Lower lobe of right lung (tissue), 2 donors: ENCODE results near the gene CACNA1C. TPM values are rescaled to one million over a fixed set of nuclear protein-coding genes. Genes with fewer than 3 reads are reported as not detected.

ENCODE experiments used
- ATAC-seq, 2 donors: fragments of 200-7000 bp; cut with Tn5 transposase; one replicate each; pipeline ENCODE4 v1.9.1; 2020 to 2022; ENCODE audit warnings: mild to moderate bottlenecking in 2 of 2, moderate library complexity in 2 of 2
- DNase-seq: peaks from one replicate; pipeline ENCODE4 v3.0.0-alpha.2; 2020
- H3K27ac ChIP-seq: fragments of 200-600 bp; one replicate; pipeline ENCODE4 v1.8.0; 2022
- H3K27me3 ChIP-seq: fragments of 200-600 bp; one replicate; pipeline ENCODE4 v1.8.0; 2022; ENCODE audit warnings: low read depth
- H3K36me3 ChIP-seq: fragments of 200-600 bp; one replicate; pipeline ENCODE4 v1.8.0; 2022; ENCODE audit warnings: mild to moderate bottlenecking
- H3K4me1 ChIP-seq: fragments of 200-600 bp; one replicate; pipeline ENCODE4 v1.8.0; 2022
- H3K4me3 ChIP-seq: fragments of 200-600 bp; one replicate; pipeline ENCODE4 v1.8.0; 2022; ENCODE audit warnings: mild to moderate bottlenecking
- H3K9me3 ChIP-seq: fragments of 200-600 bp; one replicate; pipeline ENCODE4 v1.8.0; 2022
- CTCF ChIP-seq: fragments of 200-600 bp; IDR thresholded peaks from one replicate; pipeline ENCODE4 v1.8.0; 2022; ENCODE audit warnings: antibody characterized with exemption, mild to moderate bottlenecking
- intact Hi-C: fragments of 100-400 bp; cut with DNase I; formaldehyde crosslinking; loops from one replicate; pipeline ENCODE4 v1.11.0; 2022
- total RNA-seq: library from RNA; stranded (reverse); fragmentation: NEBNext Ultra II Directional; extraction: Animal tissue kit (Norgen Biotek cat#: 25700); gene quantifications from one replicate; pipeline ENCODE4 v1.2.1, GENCODE V29; 2021
- donor health status: DM: no; HTN: yes; CAD: no; lungs with severe emphysema.

The CACNA1C gene
- total RNA-seq, 1 donor from 2014 or later = 8.4 TPM

GRCh38 chr12:2161473-2161872 is 108.7 kb downstream of the CACNA1C start:
- intact Hi-C loops = no loop called here
- Histone ChIP-seq H3K4me3 (no peak overlapping the region), H3K27me3 (no peaks in the 10 kb centered on the region), H3K36me3 (no peaks in the 10 kb centered on the region), H3K9me3 (no peaks in the 10 kb centered on the region), H3K4me1 (peaks cover 14% of the 10 kb centered on the region), H3K27ac (no peak overlapping the region)
- no peak for TF ChIP-seq CTCF
- DNase-seq (no peak), ATAC-seq (no peak)

GRCh38 chr12:2163177-2163941 is 110.6 kb downstream of the CACNA1C start:
- no peaks in the 10 kb centered on the region for H3K36me3 ChIP-seq
- intact Hi-C loops = no loop called here
- H3K4me1 ChIP-seq = peaks cover 14% of the 10 kb centered on the region

GRCh38 chr12:2165021-2165420 is 112.2 kb downstream of the CACNA1C start:
- H3K27me3 ChIP-seq = no peaks in the 10 kb centered on the region
- no peaks in the 10 kb centered on the region for H3K36me3 ChIP-seq
- intact Hi-C loops = no loop called here
- ATAC-seq = no peak
- peaks cover 14% of the 10 kb centered on the region for H3K4me1 ChIP-seq
- no peak overlapping the region for H3K4me3 ChIP-seq
- H3K27ac ChIP-seq = no peak overlapping the region
- no peaks in the 10 kb centered on the region for H3K9me3 ChIP-seq
- no peak for DNase-seq
- no peak for TF ChIP-seq CTCF

More at GRCh38 chr12:2163177-2163941, 110.6 kb downstream of the CACNA1C start:
- Histone ChIP-seq H3K27ac (peak overlapping the region; percentile 46), H3K4me3 (no peak overlapping the region), H3K9me3 (no peaks in the 10 kb centered on the region), H3K27me3 (no peaks in the 10 kb centered on the region)
- DNase-seq = peak; percentile 52
- TF ChIP-seq CTCF = no peak
- peak; percentile 73 for ATAC-seq

GRCh38 chr12:2165927-2166326 is 113.1 kb downstream of the CACNA1C start:
- no peak for TF ChIP-seq CTCF
- no peak overlapping the region for H3K4me3 ChIP-seq
- no peaks in the 10 kb centered on the region for H3K27me3 ChIP-seq
- no peaks in the 10 kb centered on the region for H3K9me3 ChIP-seq
- no peak overlapping the region for H3K27ac ChIP-seq
- no peaks in the 10 kb centered on the region for H3K36me3 ChIP-seq
- DNase-seq = no peak
- ATAC-seq = no peak
- peaks cover 14% of the 10 kb centered on the region for H3K4me1 ChIP-seq
- intact Hi-C loops = no loop called here

GRCh38 chr12:2166696-2167095 is 113.9 kb downstream of the CACNA1C start:
- ATAC-seq = no peak

More at GRCh38 chr12:2166696-2167095, 113.9 kb downstream of the CACNA1C start:
- DNase-seq = no peak
- Histone ChIP-seq H3K9me3 (no peaks in the 10 kb centered on the region), H3K4me3 (no peak overlapping the region), H3K36me3 (no peaks in the 10 kb centered on the region), H3K27me3 (no peaks in the 10 kb centered on the region), H3K27ac (no peak overlapping the region), H3K4me1 (peaks cover 14% of the 10 kb centered on the region)
- TF ChIP-seq CTCF = no peak
- intact Hi-C loops = no loop called here
